HL-60 (cell line): ENCODE data around the gene OR2T6.

ENCODE experiments used
- GABPA ChIP-seq: IDR thresholded peaks from 2 replicates; pipeline ENCODE4 v1.6.1; 2012; ENCODE audit warnings: low read depth
- POLR2AphosphoS5 ChIP-seq: IDR thresholded peaks from 2 replicates; pipeline ENCODE4 v1.6.1; 2012; ENCODE audit warnings: low read depth
- SPI1 ChIP-seq: IDR thresholded peaks from 2 replicates; pipeline ENCODE4 v1.6.1; 2012; ENCODE audit warnings: low read depth, mild to moderate bottlenecking, borderline replicate concordance
- TF ChIP-seq, protein P1 (sequence below): IDR thresholded peaks from one replicate; pipeline ENCODE4 v1.5.1; 2011; ENCODE audit warnings: low read length, control low read depth, inconsistent platforms; ENCODE audit not compliant: insufficient read depth
- TF ChIP-seq, protein P2 (sequence below): IDR thresholded peaks from 2 replicates; pipeline ENCODE4 v1.6.1; 2012; ENCODE audit warnings: low read depth; ENCODE audit not compliant: insufficient replicate concordance

DNA sequence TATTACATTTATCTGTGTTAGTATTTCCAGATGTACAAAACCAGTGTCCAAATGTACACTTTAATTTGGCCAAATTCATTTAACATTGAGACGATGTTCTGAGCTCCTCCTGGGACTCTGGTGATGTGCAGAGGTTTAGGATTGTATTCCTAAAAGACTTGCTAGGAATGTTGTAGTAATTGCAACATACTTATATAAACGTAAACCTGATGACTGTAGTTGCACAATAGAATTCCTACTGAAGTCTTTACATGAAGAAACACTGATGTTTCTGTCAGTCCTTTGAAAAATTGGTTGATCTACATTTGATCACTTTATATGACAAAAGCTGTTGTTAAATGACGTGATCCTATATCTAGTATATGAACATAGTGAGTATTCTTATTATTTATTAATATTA is 32.1 kb upstream of the OR2T6 start:
- no peak for TF ChIP-seq POLR2AphosphoS5
- TF ChIP-seq, protein P1, sequence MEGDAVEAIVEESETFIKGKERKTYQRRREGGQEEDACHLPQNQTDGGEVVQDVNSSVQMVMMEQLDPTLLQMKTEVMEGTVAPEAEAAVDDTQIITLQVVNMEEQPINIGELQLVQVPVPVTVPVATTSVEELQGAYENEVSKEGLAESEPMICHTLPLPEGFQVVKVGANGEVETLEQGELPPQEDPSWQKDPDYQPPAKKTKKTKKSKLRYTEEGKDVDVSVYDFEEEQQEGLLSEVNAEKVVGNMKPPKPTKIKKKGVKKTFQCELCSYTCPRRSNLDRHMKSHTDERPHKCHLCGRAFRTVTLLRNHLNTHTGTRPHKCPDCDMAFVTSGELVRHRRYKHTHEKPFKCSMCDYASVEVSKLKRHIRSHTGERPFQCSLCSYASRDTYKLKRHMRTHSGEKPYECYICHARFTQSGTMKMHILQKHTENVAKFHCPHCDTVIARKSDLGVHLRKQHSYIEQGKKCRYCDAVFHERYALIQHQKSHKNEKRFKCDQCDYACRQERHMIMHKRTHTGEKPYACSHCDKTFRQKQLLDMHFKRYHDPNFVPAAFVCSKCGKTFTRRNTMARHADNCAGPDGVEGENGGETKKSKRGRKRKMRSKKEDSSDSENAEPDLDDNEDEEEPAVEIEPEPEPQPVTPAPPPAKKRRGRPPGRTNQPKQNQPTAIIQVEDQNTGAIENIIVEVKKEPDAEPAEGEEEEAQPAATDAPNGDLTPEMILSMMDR: no peak
- TF ChIP-seq SPI1: no peak
- TF ChIP-seq, protein P2, sequence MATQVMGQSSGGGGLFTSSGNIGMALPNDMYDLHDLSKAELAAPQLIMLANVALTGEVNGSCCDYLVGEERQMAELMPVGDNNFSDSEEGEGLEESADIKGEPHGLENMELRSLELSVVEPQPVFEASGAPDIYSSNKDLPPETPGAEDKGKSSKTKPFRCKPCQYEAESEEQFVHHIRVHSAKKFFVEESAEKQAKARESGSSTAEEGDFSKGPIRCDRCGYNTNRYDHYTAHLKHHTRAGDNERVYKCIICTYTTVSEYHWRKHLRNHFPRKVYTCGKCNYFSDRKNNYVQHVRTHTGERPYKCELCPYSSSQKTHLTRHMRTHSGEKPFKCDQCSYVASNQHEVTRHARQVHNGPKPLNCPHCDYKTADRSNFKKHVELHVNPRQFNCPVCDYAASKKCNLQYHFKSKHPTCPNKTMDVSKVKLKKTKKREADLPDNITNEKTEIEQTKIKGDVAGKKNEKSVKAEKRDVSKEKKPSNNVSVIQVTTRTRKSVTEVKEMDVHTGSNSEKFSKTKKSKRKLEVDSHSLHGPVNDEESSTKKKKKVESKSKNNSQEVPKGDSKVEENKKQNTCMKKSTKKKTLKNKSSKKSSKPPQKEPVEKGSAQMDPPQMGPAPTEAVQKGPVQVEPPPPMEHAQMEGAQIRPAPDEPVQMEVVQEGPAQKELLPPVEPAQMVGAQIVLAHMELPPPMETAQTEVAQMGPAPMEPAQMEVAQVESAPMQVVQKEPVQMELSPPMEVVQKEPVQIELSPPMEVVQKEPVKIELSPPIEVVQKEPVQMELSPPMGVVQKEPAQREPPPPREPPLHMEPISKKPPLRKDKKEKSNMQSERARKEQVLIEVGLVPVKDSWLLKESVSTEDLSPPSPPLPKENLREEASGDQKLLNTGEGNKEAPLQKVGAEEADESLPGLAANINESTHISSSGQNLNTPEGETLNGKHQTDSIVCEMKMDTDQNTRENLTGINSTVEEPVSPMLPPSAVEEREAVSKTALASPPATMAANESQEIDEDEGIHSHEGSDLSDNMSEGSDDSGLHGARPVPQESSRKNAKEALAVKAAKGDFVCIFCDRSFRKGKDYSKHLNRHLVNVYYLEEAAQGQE: no peak
- TF ChIP-seq GABPA: no peak
